CD4-positive, alpha-beta T cell treated with Interleukin-1 beta for 1 hour (primary cell): ENCODE data around the gene LYRM9.
A peak's percentile ranks its signal among the peaks of the same experiment; 100 is the strongest.
"Not testable (repeated sequence)": the region's sequence is repeated elsewhere in the genome, so short reads cannot be mapped to it uniquely, and the experiment has no call there.

Experiments
- DNase-seq, 2 donors: peaks; one replicate each; pipeline ENCODE4 v3.0.0-alpha.2; 2020 to 2022

LYRM9 gene

DNA sequence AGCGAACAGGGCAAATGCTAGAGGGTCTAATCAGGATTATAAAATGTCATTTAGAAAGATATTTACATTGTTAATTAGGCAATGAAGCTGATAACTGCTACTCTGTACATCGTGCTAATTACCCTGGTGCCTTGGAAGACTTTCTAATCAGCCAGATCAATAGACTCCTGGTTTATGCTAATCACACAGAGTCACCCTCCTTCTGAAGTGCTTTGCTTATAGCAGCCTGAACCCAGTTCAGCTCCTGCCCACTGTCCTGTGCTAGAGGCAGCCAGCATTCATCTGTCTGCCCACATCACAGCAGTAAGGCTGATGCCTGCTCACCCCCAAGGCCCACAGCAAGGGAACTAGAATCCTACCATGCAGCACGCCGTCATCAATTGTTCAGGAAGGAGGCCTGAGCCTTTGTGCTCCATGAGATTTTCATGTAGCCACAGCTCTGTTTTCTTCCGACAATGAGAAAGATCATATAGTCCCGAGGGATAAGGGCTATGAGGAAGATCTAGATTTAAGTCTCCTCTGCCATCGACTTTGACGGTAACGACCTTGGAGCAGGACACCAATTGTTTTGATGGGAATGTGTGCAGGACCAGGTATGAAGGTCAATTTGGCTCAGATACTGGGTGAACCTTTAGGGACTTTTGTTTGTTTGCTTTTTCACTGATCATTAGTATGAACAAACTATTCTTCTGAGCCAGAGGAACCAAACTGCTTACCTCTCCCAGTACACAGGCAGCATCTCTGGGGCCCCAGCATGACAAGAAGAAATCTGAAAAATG lies 12.5 kb upstream of the LYRM9 start:
- no peak for DNase-seq

DNA sequence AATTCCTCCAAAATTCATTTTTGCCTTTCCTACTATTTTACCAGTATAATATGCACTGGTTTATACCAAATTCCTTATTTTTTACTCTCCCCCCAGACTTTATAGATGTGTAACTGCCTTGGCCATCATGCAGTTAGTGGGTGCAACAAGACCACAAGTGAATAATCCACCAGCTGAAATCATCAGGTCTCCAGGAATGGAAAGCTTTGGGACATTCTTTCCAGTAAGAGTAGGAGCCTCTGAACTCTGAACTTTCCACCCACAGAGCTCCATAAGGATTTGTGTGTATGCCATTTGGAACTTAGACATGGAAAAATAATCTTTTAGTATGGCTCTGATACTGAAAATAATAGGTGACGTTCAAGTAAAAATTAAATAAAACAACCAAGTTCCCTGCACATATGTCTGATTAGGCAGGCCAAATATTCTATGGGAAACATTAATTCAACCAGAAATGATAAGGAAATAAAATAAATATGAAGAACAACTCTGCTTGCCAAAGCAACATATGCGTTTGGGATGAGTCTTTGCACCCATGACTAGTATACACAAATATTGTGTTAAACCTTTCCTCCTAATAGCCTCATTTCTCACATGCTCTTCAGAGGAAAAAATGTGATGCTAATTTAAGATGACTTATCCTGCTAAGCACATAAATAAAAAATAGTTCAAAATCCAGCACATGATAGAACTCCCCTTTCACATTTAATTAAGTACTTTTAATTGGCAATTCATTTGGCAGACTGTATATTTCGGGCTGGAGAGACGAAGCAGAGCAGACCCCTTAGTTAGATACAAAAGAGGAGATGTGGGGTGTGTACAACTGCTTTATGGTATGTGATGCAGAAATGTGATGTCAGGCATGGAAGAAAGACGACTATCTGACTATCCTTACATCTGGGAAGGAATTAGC lies 11.6 kb upstream of the LYRM9 start:
- DNase-seq, result no peak

DNA sequence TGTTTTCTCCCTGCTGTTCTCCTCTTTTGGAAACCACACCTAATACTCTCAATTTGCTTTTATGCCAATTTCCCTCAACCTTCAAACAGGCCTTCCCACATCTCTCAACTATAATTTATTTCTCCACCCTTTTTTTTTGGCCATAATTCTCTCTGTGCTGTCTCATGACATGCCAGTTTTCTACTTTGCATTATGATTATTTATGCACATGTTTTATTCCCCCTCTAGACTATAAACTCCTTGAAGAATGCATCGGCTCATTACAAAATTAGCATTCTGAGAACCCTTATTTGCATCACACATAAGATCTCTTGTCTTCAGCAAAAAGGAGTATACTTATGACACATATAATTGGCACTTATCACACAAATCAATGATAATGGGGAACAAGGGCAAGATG lies 10.9 kb upstream of the LYRM9 start:
- DNase-seq, result no peak

DNA sequence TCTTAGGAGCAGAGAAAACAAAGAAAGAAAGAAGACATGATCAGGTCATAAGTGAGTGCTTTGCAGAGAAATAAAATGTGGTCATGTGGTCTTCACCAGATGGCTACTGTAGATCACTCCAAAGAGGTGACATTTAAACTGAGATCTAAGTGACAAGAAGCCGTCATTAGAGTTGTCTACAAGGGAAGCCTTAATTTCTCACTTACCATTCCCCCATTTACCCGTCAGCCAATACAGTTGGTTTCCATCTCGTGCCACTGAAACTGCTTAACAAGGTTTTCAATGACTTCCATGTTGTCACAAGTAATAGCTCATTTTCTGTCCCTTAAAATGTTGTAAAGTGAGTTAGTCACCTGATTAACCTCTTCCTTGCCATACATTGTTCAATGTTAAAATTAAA lies 6.4 kb upstream of the LYRM9 start:
- no peak for DNase-seq

DNA sequence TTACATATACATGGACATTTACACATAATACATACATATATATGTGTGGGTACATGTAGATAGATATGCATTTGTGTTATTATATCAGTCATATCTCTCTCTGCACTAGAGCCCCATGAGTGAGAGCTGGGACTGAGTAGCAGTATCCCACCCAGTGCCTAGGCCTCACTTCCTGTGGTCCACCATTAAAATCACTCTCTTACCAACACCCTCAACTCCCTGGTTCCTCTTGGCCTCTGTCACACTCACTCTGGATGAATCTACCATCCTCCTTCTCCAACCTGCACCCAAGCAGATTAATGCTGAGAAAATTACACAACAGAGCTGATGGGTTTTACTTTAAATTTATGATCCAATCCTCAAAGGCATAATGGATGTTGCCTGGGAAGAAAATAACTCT lies 4.9 kb upstream of the LYRM9 start:
- DNase-seq, result no peak

DNA sequence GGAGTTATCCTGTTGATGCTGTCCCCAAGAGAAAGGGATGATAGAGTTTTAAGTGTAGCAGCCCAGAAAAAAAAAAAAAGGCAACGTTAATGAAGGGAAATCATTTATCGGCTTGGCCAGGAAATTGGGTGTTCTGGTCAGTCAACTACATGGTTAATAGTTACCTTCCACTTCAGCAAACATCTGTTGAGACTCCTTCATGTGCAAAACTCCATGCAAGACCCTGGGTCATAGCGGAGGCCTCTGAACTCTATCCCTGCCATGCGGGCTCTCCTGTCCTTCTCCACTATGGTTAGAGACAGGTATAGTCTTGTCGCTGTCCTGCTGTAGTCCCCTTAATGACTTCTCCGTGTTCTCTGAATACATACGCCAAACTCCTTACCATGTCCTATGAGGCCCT lies 3.5 kb upstream of the LYRM9 start:
- DNase-seq, result no peak

DNA sequence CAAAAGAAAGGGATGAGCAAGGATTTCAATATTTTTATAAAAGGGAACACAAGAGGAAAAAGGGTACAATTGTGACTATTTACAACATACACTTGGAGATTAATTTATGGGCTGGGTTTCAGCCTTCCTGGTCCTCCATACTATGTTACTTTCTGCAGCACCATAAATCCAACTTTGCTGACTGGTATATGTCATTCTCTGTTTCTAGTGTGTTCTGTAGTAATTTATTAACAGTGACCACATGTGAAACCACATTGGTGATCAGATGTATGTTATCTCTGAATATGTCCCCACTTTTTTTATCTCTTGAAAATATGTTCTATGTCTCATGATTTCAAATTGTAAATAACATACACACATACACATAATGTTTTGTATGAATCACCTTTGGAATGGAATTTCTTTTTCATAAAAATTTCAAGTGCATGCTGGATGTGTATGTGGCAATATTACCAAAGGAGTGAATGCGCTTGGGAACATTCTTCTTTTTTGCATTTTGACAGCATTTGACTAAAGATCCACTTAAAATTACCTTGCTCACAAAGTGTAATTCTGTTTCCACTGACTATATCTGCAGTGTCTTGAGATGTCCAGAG lies 2.9 kb upstream of the LYRM9 start:
- no peak for DNase-seq

DNA sequence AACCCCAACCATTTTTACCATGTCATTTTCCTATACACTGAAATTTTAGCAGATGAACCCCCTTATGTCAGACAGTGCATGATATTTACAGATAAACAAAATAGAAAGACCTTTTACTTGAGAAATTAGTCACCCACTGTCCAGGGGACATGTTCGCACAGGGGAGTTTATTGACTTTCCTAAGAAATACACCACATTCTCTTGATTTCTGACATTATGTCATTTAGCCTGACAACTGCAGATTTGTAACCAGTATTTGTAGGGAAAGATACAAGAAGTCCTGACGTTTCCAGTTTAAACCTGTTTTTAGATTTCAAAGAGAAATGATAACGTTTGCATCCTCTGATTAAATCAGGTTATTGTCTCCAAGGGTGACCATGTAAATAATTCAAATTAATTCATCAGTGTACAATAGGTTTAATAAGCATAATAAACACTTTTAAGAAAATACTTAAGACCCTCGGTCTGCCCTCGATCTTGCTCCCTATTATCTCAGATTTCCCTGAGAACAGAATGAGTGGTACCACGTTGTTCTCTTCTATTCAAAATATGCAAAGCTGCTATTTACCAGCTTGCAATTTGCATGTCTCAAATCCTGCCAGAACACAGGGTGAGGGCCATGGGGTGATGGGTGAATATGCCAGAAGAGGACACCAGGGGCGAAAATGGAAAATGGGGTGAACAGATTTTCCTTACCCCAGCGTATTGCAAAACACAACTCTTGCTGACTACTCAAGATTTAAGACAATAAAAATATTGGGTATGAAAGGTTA lies 2.1 kb upstream of the LYRM9 start:
- no peak for DNase-seq

DNA sequence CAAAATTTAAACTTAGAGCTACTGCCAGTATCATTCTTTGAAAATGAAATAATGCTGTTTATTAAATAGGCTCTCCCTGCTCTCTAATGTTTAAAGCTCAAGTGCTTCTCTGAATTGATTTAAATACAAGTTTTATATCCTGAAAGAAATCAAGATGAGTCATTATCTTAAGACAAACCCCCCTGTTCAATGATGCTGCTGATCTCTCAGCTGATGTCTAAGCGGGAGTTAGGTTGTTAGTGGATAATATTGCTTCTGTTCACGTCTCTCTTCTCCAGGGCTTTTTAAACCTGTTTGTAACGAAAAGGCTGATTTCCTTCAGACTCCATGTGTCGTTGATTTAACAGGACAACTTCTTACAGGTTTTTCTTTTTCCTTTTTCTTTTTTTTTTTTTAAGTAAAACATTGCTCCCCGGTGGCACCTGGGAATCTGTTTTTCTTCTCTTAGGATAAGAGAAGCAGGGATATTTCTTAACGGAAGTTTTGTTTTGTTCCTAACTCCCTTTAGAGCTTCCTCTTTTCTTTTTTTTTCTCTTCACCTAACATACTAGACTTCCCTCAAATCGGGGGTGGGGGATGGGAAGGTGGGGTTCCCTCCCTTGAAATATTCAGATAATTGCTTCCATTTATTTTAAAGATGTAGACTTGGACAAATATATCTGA lies 807 bp upstream of the LYRM9 start:
- no peak for DNase-seq

DNA sequence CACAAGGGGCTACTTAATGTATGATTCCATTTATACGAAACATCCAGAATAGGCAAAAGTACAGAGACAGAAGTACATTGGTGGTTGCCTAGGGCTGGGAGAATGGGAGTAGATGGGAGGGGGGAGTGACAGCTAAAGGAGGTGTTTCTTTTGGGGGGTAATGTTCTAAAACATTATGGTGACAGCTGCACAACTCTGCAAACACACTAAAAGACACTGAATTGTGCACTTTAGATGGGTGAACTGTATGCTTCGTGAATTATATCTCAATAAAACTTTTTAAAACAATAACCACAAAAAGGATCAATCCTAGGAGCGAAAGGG lies 661 bp downstream of the LYRM9 start:
- DNase-seq, result no peak

DNA sequence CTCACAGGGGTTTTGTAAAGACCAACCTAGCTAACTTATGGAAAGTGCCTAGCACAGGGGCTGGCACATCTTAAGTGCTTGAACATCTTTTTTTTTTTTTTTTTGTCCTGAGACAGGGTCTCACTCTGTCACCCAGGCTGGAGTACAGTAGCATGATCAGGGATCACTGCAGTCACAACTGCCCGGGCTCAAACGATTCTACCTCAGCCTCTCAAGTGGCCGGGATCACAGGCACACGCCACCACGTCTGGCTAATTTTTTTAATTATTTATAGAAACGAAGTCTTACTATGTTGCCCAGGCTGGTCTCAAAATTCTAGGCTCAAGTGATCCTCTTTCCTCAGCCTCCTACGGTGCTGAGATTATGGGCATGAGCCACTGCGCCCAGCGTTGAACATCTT lies 1.3 kb downstream of the LYRM9 start:
- no peak for DNase-seq

DNA sequence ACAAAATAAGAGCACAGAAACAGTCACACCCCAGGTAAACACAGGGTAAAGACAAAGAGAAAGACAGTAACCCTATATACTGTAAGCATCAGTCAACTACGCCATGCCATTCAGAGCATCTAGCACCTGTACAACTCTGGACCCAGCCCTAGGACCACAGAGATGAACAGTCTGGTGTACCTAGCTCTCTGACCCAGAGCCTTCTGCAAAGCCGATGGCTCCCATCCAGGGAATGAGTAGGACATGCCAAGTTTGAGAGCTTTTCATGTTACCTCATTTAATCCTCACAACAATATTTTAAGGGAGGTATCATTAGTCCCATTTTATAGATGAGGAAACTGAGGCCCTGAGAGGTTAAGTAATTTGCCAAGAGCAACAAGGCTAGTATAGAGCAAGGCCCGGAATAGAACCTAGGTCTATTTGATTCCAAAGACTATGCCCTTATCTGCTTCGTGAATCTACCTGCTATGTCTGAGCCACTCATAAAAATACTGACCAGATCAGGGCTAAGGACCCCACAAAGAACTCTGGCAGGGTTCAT lies 3.4 kb downstream of the LYRM9 start:
- DNase-seq, result no peak

DNA sequence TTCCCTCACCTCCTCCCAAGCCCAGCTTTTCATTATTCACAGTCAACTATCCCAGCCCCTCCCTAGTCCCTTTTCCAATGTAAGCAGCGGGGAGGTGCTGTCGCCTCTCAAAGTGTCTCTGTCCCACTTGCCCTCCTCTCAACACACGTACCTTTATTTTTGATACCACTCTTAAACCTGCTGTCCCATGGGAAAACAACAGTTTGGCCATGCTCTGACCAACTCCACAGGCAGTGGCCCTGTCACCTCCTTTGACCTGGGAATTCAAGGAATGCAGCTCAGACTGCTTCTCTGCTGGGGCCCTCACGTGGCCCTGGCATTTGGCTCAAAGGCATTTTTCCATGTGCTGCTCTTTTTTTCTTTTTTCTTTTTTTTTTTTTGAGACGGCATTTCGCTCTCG lies 4.2 kb downstream of the LYRM9 start:
- DNase-seq, result no peak

DNA sequence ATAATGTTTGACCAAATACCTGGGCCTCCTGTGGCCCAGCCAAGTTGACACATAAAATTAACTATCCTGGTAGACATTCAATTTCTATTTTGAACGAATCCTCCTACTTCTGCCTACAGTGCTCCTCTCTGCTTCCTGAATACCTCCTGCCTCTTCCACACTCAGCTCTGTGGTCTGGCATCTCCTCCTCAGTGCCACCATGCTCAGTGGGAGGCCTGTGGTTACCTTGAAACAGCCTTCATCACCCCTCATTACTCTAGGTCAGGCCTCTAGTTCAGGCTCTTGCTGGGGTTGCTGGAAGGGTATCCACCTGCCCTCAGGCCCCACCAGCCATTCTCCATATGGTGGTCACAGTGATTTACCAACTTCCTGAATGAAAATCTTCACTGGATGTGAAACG lies 5.1 kb downstream of the LYRM9 start:
- no peak for DNase-seq

DNA sequence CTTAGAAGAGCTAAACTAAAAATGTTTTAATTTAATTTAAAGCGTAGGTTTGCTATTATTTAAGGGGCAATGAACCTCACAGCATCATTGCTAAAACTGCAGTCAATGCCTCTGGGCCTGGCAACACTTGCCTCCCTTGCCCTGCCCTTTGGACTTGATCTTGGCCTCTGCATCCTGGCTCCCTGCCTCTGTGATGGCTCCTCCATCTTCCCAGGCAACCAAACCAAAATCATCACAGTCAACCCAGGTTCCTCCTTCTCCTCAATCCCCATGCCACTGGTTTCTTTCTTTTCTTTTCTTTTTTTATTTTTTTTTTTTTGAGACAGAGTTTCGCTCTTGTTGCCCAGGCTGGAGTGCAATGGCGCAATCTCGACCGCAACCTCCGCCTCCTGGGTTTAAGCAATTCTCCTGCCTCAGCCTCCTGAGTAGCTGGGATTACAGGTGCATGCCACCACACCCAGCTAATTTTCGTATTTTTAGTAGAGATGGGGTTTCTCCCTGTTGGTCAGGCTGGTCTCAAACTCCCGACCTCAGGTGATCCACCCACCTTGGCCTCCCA lies 6.7 kb downstream of the LYRM9 start:
- not testable (repeated sequence) for DNase-seq

DNA sequence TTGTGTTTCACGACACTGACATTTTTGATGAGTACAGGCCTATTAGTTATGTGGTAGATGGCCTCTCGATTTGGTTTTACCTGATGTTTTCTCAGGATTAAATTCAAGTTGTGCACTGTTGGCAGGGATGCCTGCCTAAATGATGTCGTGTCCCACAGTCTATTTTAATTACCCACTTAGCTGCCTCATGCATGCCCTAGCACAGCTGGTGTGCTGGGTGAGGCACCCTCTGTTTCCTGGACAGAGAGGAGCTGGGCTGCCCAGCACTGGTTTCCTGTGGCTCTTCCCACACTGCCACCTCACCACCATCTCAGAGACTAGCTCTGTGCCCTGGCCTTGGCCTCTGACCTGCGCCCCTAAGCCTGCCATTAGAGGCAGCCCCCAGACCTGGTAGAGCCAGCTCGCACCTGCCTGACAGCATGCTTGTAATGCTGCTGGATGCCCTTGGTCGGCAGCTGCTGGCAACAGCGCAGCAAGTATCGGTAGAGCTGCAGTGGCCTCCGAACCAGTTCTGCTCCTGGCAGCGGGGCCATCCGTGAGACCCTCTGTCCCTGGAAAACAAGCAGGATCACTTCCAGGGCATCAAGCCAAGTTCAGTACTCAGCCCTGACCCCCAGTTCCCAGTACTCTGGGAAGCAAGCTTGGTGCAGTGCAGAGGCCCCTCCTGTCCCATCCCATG lies 10.9 kb downstream of the LYRM9 start:
- DNase-seq, result no peak

DNA sequence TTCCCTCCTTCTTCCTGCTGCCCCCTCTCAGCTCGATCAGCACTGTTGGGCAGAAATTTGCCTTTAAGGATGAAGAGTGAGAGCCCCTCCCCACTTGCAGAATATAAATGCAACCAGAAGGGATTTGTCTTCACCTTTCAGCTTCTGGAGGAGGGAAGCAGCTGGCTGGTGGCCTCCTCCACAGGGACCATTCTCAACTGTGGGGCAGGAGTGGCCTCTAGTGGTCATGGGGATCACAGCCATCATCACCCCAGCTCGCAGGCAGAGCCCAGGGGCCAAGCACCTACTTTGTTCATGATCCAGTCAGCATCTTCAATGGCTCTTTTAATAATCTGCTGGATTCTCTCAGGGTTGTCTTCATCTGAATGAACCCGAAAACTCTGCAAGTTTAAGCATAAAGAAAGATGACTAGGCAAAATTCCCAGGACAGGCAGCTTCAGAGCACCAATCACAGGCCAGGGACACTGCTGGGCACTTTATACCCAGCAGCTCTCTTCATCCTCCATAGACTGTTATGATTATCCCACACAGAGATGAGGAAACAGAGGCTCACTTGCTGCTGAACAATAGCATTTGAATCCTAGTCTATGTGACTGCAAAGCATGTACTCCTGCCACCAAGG lies 13.1 kb downstream of the LYRM9 start:
- DNase-seq, result peak; percentile 60 to 67

DNA sequence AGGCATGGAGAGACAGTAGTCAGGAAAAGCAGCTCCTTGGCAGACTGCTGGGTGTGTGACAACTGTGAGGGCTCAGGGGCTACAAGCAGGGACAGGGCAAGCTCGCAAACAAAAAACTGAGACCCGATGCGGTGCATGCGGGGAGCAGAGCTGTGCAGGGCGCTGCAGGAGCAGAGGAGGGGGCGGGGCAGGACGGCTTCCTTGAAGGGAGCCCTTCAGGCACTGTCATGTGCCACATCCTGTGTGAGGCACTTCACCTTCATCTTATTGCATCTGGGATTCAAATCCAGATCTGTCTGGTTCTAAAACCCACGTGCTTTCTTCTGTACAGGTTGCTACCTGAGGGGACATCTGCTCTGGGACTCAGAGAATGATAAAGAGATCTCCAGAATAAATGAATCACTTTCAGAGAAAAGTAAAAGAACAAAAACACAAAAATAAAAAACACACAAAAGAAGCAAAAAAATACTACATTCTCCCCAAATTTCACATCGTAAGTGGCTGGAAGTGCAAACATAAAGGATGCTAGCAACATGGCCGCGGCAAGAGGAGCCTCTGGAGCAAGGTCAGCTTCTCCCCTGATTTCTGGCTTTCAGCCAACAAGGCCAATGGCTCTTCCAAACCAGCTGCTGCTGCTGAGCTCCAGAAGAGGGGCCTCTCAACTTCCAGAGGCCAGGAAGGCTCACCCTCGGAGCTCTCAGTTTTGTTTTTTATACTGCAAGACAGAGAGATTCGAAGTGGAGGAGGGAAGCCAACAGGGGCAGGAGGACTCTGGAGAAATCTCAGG lies 14.2 kb downstream of the LYRM9 start:
- DNase-seq, result peak in 1 of 2 donors; percentile 10

DNA sequence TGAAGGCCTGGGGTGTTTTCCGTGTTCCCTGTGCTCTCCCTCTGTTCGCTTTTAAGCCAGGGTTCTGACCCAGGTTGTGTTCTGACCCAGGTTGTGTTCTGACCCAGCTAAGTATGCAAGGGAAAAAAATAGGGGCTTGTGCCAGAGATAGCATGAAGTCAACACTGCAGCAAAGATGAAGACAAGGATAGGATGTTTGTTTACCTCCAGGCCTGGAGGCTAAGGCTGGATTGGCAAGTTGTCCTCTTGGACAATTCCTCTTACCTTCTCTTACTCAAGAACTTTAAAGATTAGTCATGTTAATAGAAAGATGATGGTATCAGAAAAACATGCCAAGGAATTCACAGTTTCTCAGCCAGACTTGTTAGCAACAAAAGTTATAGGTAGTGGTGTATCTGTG lies 19.4 kb downstream of the LYRM9 start:
- no peak for DNase-seq

DNA sequence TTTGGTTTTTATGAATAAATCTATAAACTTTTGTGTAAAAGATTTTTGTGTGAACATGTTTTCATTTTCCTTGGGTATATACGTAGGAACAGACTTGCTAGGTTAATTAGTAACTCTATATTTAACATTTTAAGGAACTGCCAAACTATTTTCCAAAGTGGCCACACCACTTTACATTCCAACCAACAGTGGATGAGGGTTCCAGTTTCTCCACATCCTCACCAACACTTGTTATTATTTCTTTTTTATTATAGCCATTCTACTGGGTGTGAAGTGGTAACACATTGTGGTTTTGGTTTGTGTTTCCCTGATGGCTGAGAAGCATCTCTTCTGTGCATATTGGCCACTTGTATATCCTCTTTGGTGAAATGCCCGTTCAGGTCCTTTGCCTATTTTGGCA lies 20.0 kb downstream of the LYRM9 start:
- DNase-seq, result no peak
